Hypothalamus (tissue), 51 donors: Measurements from ENCODE around the gene RBMS3.
A peak's percentile ranks its signal among the peaks of the same experiment; 100 is the strongest.

Experiments used
- DNase-seq, 51 donors: peaks; one replicate each; lab custom pipeline; 2025; lab: John Stamatoyannopoulos, UW

RBMS3 gene

DNA sequence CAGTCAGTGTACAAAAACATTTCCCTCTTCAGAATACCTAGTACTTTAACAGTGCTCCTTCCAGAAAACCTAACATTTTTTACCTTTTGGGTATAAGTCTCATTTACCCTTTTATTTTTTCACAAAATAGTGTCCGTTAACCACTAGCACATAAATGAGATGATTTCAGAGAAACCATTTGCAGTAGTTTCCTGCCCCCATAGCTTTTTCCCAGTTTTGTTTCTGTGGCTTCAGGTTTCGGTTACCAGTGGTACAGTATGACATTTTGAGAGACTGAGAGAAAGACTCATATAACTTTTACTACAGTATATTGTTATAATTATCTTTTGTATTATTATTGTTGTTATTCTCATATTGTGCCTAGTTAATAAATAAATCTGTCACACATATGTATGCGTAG lies 6.2 kb upstream of the RBMS3 start:
- DNase-seq, result no peak

DNA sequence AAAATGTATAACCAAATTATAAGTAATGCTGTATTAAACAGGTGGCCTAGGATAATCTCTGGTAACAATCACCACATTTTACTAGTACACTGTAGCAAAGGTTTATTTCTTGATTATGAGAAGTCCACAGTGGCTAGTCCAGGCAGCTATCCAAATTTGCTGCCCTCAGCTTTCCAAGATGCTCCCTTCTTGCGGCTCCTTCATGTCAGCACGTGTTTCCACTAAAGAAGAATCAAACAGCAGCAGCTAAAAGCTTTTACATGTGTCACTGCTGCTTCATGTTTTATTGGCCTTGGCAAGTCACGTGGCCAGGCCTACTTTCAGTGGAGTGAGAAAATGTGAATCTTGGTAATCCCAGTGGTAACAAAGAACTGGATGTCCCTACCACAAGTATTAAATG lies 5.6 kb upstream of the RBMS3 start:
- no peak for DNase-seq

DNA sequence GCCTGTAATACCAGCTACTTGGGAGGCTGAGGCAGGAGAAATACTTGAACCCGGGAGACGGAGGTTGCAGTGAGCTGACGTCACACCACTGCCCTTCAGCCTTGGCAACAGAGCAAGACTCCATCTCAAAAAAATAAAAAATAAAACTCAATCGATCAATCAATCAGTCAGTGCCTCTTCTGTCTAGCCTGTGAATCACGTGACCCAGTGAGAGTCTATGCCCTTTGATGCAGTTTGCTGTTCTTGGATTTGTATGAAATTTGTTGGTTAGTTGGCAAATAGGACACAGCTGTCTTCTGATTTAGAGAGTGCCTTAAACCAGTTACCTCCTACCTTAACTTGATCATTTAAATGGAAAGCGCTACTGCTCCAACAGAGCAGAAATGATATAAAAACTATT lies 3.6 kb upstream of the RBMS3 start:
- DNase-seq, result no peak

DNA sequence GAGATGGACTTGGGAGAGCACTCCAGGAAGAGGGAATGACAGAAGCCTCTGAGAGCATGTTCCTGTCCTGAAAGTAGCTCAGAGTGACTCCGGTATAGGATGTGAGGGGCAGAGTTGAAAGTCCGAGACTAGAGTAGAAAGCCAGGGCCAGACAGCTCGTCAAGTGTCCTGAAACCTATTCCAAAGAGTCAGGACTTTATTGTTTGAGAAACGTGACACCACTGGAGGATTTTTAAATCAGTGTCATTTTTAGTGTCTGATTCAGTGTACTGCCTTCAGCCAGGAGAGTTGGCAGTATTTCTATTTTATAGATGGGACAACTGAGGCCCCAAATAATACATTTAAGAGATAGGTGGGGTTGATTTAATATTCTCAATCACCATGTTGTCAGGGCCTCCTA lies 1.6 kb upstream of the RBMS3 start:
- DNase-seq, result no peak

DNA sequence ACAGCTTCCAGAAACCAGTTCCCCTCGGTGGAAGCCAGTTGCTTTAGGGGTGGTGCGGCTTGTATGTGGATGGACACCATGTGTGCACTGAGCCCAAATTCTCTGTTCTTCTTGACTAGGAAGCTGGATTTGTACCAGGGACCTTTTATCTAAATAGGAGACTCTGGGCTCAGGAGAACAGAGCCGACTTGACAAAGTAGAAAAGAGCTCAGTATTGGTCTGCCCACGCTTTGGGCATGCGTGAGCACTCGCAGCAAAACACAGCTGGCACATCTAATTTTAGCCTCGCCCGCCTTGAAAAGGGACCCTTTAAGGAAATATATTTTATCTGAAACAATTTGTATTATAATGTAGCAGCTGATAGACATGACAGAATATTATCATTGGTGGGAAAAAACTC lies 1.1 kb upstream of the RBMS3 start:
- DNase-seq, result peak in 14 of 51 donors; percentile 1 to 26 (median 8)

DNA sequence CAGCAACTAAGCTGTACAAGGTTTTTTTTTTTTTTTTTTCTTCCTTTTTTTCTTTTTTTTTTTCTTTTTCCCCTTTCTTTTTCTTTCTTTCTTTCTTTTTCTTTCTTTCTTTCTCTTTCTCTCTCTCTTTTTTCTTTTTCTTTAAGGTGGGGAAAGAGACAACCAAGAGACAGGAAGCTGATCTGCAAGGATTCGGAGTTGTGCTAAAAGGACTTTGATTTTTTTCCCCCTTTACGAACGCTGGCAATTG lies 148 bp downstream of the RBMS3 start:
- no peak for DNase-seq

DNA sequence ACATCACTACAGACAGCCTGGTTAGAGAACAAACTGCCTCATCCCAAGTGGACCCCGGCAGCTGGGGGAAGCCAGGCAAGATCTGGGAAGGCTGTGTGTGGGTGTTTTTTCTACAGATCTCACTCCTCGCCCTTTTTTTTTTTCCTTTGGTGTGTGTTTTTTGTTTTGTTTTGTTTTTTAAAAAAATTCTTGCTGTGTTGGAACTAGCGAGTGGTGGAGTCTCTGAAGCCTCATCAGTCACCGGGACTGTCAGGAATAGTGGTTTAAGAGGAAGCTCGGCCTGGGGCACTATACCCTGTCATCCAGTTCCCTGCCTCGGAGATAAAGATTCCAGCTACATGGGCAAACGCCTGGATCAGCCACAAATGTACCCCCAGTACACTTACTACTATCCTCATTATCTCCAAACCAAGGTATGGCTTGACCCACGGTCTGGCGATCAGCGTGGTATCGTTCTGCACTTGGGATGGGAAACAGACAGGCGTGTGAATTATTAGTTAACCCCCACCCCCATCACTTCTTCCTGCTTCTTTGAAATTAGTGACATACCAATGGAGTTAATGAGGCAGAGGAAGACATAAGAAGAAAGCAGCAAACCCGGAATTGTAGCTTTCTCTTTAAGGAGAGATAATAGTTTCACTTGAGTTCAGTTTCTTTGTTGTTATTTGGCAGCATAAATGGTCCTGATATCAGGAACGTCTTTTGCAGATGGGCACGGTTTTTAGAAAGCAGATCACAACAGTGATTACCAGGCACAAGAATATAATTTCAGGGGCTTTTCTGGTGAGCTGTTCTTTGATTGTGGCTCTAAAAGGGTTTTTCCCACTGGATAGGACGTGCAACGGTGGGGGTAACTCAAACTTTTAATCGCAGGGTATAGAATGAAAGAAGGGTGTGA lies 722 bp downstream of the RBMS3 start:
- DNase-seq, result peak in 4 of 51 donors; percentile 3 to 26 (median 23)

DNA sequence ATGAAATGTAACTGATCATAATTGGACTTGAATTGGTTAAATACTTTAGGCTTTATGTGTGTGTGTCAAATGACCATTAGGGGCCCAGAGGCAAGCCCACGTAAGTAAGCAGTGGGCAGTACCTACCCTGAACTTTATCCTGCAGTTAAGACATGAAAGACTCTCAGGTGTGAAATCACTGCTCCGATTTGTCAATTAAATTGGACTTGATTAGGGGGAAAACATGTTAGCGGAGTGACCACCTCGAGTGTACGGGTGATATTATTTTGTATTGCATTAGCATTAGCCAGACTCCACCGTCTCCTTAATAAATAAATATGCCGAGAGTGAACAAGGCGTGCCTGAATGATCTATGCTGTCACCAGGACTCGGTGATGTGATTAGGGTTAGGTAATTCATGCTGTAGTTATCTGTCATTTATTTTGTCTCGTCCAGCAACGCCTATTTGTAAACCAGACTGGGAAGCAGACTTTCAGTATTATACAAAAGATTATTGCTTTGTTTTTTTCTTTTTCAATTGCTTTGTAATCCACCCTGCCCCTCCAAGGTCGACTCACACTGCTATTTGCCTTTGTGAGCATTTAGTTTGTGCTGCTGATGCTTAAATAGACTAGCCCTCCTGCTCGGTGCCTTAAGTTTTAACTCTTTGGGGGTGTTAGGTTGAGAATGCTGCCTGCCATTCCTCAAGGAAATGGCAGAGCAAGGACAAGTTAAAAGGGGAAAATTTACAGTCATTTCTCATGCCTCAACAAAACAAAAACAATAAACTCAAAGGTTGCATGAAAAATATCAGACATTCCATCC lies 1.8 kb downstream of the RBMS3 start:
- no peak for DNase-seq

DNA sequence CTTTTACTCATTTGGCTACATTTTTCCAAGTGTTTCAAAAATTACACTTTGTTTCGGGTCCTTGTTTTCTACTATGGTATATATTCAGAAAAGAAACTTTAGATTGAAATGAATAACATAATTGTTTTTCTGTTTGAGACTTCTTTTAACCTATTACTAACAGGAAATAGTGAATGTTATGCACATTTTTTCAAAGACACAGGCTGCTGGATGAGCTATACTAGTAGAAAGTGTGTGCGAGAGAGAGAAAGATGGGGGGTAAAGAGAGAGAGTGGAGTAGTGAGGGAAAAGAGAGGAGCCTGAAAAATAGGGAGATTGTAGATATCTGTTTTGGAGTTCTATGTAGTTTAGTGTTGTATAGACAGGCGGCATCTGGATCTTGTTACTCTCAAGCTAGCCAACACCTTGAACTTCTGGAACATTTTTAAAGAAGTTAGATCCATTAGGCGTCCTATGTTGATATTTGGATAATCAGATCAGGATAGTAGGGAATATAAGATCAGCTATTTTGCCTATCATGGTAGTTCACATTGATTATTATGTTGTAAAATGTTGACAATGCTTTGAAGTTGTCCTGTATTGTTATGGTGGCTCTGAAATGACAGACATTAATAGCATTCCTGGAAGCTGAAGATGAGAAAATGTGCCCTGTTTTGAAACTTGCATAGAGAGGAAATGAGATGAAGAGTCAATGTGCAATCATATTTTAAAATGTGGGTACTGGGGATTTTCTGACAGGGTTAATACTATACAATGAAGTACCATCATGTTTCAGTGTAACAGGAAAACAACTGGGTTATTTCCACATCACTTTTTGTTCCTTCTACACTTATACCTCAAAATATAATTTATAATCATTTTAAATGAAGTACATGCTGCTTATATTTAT lies 2.6 kb downstream of the RBMS3 start:
- no peak for DNase-seq

DNA sequence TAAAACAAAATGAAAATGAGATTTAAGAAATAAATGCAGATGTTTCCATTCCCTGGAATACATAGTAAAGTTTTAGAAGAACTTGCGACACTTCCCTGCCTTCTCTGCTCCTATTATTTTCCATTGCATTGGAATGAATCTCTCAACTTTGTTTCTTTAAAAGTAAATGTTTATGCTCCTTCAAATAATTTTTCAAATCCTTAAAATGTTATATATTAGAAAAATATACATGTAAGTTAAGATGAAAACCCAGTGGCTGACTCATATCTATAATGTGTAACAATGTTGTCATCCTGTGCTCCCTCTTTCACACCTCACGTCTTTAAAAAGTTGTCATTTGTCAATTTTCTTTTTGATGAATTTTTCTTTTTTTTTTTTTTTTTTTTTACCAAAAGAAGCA lies 3.6 kb downstream of the RBMS3 start:
- no peak for DNase-seq

DNA sequence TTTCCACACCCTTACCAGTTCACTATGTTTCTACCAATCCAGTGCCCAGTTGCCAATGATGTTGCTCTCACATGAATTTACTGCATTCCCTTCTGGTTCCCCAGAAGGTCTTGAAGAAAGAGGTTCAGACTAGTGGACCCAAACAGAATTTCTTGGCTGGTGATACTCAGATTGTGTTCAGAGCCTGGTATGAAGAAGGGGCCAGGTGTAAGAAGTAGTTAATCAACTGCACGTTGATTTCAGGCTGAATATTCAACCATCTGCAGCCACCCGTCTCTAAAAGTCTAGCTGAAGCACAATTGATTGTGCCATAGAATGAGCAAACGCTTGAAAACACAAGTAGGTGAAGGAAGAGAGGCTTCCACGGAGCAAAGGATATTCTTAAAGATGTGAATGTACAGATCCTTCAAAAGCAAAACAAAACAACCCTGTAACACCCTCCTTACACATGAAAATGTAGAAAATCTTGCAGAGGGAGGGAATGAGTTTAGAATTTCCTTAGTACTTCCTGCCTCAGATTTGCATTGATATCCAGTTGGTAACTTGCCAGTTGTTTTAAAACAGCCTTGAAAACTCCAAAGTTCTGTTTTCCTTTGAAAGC lies 4.7 kb downstream of the RBMS3 start:
- no peak for DNase-seq

DNA sequence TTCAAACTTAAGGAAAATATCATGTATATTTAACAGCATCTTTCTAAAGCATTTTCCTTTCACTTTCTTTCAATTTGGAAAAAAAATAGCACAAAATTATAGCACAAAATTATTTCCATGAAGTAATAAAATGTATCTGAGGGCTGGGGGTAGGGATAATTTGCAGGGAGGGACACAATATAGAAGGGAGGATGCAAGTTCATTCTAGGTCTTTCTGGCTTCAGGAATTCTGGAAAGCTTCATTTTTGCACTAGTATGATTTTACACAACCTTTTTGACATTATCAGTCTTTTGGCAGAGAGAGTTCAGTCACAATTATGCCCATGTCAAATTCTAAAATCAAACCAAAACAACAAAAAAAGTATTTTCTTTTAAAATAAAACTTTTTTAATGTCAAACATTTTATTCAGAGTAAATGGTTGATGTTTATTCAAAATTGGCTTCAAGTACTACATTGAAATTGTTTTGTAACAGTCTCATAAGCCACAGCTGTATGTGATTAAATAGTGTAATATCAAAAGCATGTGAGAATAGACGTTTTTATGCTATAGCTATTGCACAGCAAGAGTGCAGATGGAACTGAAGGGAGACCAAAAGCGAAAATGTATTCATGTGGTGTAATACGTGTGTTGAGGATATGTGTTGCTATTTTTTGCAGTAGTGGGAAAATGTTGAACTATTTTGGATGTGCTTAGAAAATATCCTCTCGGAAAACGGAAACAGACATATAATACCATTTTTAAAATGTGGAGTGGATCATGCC lies 5.8 kb downstream of the RBMS3 start:
- DNase-seq, result no peak

DNA sequence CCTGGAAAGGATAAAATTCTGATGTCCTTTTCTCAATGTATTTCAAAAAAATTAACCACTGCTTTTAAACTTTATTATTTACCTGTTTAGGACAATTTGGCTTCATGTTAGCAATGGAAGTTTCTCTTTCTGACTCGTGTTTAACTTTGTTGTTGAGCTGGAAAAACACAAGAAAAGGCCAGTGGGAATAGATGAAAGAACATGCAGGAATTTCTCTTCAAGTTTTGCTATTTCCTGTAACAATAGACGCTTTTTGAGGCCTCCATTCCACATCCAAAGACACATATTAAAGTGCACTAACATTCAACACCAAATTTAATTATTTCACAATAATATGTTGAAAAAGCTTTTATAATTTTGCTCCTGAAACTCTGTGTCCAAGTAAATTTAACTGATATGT lies 9.7 kb downstream of the RBMS3 start:
- no peak for DNase-seq

DNA sequence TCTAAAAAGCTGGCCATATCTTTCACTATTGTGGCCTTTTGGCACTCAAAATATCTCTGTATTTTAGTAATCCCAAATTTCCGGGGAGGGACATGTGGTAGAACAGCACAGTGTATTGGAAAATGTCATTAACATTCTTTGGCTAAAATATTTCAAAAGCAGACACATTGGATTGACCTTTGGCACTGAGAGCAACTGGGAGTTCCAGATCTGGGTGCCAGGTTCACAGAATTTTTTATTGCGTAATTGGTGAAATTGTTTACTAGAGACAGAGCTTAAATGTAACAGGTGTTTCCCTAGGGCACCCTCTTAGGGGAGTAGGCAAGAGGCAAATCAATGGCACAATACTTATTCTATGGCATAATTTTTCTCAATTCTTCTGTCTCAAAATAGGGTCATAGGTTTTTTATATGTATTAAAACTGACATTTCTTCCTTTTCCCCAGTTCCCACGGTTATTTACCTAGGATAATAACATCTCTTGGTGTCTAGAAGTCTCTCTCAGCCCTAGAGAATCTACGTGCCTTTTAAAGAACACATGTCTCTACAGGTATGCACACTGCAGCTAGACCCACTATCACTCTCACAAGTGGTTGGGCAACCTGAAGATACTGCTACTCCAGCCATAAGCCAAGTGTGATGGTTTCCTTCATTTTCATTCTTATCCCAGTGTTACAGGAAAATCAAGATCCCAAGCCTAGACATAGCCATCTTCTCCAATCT lies 10.6 kb downstream of the RBMS3 start:
- no peak for DNase-seq

DNA sequence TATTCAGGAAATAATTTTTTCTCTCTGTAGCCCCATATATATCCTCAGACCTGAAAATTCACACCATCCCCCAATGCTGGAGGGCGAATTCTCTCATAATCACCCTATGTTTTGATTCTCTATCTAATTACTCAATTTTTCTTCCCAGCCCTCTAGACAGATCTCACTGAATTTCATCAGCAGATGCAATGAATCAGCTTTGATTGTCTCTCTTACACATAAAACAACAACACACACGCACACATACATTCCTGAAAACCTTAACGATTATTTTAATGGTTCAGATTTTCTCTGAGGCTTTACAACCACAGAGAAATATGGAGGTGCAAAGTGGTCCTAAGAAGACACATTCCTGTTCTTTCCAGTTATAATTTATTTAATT lies 11.1 kb downstream of the RBMS3 start:
- DNase-seq, result no peak

DNA sequence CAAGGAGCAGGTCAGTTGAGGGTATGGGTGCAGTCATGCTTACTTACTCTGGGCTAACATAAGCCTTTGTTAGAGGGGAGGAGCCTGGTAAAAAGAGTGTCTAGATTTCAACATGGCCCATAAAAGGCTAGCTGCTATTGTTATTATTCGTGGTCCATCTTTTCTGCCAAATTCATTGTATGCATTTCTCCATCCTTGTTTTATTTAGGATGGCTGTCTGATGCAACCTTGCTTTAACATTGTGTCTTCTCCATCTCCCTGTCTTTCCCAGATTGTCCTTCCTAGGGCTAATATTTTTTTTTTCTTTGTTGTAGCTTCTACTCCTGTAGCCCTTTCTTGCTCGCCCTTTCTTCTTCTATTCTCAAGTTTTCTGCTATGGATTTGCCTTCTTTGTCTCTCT lies 12.6 kb downstream of the RBMS3 start:
- no peak for DNase-seq

DNA sequence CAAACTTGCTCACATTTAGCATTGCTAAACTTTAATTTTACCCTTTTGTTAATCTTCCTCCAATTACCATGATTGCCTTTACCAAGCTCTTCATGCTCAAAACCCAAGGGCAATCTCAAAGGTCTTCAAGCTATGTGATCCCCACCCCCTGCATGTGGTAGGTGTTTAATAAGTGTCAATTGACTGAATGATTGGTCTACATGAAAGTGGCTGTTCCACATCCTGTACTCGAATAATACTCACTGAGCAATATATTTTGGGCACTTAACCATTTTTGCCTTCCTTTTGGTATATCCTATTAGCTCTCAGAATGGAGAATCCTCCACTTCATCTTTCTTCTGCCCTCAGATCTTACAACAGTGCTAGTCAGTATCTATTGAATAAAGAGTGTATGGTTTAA lies 17.1 kb downstream of the RBMS3 start:
- no peak for DNase-seq

DNA sequence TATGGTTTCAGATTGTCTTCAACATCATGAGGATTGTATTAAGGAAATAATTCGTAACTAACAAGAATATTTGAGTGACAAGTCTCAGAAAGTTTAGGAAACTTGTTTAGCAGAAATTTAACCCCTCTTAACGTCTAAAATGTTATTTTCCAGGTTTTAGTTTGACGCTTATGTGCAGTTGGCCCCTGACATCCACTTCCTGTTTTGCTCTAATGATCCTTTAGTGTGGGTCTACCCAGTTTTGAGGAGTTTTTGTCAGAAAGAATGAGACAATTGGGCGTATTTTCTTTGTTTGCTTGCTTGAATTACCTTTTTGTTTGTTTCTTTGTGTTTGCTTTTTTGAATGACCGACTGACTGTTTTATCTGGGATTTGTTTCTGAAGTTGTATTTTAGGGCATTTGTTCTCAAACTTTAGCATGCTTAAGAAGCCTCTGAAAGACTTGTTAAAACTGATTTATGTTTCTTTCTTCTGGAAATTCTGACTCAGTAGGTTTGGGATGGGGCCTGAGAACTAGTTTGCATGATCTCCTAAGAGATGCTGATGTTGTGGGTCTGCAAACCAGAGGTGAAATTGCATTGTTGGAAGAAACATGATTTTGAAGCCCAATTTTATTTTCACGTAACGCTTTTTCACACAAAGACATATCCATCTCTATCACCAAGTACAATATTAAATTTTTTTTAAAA lies 20.6 kb downstream of the RBMS3 start:
- no peak for DNase-seq

DNA sequence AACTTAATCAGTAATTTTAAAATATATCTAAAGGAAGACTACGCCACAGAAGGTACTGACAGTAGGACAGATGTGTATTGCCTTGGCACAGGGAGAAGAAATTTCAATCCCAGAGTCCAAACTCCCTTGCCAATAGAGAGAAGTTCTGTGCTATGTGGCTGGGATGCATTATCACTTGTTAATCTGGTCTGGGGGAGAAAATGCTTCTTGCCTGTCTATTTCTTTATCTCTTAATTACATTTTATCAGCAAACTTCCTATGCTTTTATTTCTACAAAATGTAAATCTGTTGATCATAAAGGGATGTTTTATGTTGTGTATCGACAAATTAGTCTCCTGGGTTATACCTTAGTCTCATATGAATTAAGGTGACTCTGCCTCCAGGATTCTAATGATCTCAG lies 21.7 kb downstream of the RBMS3 start:
- no peak for DNase-seq
